GM21737 (cell line): Measurements from ENCODE around the gene HNRNPA2B1.
A peak's percentile ranks its signal among the peaks of the same experiment; 100 is the strongest.

Experiments used
- ATAC-seq: cut with Tn5 transposase; IDR thresholded peaks from one replicate; pipeline ENCODE4 v1.9.1; 2021; ENCODE audit warnings: mild to moderate bottlenecking, moderate library complexity; ENCODE audit not compliant: unreplicated experiment

Gene HNRNPA2B1

GRCh38 chr7:26200444-26201246 is at the start of gene HNRNPA2B1:
TSS of gene HNRNPA2B1 (minus strand) at chr7:26200746. CDS start at chr7:26200577, 169 bp downstream.
- peak; percentile 55 for ATAC-seq

DNA sequence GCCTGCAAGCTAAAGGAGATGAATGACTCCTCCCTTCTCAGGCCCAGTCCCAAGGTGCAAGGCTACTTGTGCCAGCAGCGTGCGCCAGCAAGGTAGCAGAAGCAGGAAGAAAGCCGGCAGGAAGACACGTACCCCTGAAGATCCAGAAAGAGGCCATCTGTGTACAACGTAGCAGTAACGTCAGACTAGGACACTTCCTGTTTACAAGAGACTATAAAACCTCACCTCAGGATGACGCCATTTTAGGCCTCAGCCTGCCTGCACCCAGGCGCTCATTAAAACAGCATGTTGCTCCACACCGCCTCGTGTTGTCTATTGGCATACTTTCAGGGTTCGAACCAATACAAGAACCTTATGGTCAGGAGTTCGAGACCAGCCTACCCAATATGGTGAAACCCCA is 49.7 kb upstream of the HNRNPA2B1 start:
- no peak for ATAC-seq

GRCh38 chr7:26245150-26245549 is 44.6 kb upstream of the HNRNPA2B1 start:
- ATAC-seq: no peak

GRCh38 chr7:26238032-26238431 is 37.5 kb upstream of the HNRNPA2B1 start:
- no peak for ATAC-seq

DNA sequence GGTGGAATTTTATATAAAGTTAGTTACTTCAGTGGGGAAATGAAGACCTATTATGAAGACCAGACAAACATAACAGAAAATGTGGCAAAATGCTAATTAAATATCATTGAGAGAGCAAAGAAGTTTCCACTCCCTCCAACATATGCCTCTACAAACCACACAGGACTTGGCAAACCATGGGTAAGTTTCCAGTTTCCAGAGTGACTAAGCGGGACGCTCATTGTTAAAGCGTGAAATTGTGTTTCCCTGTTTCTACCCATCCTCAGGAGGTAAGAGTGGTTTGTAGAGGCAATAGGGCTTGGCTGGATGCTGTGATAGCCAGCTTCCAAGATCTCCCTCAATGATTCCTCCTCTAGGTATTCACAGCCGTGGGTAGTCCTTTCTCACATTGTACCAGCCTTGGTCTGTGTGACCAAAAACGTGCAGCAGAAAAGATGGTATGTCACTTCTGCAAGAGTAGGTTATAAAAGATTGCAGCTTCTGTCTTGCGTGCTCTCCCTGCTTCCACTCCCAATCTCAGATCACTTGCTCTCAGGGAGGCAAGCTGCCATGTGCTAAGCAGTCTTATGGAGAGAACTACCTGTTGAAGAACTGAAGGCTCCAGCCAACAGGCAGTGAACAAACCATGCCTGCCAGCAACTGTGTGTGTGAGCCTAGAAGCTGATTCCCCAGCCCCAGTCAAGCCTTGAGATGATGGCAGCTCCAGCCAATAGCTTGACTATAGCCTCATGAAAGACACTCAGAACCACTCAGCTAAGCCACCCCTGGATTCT is 36.7 kb upstream of the HNRNPA2B1 start:
- ATAC-seq: no peak

DNA sequence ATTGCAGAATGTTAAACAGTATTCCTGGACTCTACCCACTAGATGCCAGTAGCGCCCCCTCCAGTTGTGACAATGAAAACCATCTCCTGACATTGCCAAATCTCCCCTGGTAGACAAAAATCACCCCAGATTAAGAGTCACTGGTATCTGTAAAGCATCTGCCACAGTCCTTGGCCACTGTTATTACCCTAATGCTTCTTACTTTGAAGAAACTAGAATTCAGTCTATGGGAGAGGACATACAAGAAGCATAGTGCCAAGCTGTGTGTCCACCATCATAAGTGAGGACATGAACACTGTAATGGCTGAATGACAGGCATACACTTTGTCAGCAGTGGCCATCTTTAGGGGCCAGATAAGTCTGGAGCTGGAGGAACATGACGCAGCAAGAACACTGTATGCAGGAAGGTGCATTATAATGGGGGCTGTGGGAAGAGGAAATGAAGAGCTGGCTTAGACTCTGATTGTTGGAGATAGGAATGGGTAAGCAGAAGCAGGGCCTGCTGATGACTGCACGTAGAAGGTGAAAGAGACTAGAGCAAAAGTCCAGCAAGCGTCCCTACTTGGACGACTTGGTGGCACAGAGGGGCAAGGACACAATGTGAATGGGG is 33.5 kb upstream of the HNRNPA2B1 start:
- no peak for ATAC-seq

DNA sequence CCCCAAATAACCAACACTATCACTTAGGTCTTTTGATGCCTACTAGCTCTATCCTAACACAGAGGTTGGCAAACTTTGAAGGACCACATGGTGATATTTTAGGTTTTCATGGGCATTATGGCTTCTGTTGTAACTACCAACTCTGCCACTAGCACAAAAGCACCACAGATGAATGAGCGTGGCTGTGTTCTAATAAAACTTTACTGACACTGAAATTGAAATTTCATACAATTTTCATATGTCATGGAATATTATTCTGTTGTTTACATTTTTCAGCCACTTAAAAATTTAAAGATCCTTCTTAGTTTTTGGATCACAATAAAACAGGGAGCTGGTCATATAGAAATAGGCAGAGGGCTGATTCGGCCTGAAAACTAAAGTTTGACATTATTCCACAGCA is 27.4 kb upstream of the HNRNPA2B1 start:
- no peak for ATAC-seq

DNA sequence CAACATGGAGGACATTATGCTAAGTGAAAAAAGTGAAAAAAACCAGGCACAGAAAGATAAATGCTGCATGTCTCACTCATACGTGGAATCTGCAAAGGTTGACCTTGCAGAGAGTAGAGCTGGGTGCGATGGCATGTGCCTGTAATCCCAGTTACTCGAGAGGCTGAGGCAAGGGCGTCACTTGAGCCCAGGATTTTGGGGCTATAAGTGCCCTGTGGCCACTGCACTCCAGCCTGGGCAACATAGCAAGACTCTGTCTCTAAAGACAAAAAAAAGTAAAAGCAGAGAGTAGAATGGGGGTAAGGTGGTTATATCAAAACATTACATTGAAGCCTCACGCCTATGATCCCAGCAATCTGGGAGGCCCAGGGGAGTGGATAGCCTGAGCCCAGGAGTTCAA is 23.8 kb upstream of the HNRNPA2B1 start:
- no peak for ATAC-seq

GRCh38 chr7:26216049-26216448 is 15.5 kb upstream of the HNRNPA2B1 start:
- ATAC-seq: no peak

GRCh38 chr7:26213807-26214515 is 13.4 kb upstream of the HNRNPA2B1 start:
- no peak for ATAC-seq

DNA sequence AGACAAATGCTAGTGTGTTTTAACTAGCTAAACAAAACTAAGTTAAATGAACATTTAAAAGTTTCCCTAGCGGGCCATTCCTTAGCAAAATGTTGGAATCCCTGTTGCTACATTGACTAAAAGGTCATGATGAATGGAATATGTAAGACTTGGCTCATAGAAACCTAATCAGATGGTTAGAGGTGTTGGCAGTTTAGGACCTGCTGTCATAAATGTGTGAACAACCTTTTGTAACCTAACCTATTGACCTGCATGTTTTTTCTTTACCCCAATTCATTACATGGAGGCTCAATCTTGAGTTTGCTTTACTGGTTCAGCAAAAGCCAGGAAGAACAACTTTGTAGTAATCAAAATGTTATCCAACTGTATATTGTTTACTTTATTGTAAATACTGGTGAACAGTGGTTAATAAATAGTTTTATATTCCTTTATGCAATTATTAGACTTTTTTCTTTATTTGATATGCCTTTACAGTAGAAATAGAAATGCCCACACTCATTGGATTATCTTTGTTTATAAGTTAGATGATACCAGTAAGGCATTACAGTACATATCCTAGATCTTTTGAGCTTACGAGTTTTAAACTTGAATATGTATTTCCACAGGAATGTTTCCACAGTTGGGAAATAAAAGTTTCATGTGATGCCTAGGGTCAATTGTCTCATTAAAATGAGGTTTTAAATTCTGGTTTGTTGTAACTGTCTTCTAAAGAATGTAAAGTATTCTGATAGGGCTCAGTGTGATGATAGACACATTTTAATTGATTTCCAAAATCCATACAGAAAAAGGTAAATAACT is 12.6 kb upstream of the HNRNPA2B1 start:
- no peak for ATAC-seq

DNA sequence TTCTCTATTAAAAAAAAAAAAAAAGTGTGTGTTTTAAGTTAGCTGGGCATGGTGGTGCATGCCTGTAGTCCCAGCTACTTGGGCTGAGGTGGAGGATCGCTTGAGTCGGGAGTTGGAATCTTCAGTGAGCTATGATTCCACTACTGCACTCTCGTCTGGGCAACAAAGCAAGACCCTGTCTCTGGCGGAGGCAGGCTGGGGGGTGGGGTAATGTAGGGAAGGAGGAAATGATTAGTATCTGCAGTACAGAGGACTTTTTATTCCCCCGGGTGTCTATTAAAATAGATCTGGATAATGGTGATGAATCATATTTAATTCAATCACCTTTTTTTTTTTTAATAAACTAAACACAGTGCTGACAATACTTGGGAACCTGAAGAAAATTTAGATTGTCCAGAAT is 7.5 kb upstream of the HNRNPA2B1 start:
- no peak for ATAC-seq

DNA sequence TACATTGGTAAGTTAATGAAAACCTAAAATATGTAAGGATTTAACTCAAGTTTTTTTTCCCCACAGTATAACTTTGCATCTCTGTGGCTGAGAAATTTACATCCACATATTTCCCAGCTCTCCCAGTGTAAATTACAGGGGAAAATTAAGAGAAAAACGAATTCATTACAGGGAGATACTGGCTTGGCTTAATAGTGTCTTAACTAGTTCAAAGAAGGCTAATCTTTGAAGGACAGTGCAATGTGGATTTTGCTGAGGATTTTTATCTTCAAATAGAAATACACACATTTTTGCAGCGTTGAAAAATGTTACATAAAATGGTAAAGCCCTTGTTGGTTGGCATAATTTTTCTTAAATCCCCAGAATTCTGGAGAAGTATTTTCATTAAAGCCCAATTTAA is 2.5 kb upstream of the HNRNPA2B1 start:
- ATAC-seq: no peak

- ATAC-seq: peak; percentile 8
Observed at GRCh38 chr7:26202019-26202990, 1.8 kb upstream of the HNRNPA2B1 start.

DNA sequence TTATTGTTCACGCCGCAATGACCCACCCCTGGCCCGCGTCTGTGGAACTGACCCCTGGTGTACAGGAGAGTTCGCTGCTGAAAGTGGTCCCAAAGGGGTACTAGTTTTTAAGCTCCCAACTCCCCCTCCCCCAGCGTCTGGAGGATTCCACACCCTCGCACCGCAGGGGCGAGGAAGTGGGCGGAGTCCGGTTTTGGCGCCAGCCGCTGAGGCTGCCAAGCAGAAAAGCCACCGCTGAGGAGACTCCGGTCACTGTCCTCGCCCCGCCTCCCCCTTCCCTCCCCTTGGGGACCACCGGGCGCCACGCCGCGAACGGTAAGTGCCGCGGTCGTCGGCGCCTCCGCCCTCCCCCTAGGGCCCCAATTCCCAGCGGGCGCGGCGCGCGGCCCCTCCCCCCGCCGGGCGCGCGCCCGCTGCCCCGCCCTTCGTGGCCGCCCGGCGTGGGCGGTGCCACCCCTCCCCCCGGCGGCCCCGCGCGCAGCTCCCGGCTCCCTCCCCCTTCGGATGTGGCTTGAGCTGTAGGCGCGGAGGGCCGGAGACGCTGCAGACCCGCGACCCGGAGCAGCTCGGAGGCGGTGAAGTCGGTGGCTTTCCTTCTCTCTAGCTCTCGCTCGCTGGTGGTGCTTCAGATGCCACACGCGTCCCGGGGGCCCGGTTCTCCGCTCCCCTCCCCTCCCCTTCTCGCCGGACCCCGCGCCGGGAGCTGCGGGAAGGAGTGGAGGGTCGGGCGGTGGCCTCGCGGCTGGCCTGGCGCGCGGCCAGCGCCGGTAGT is 887 bp upstream of the HNRNPA2B1 start, which contains the start of gene CBX3:
TSS of gene CBX3 (plus strand) at position 499 of the 772 bp plus-strand sequence. CDS start 1,254 bp downstream, outside the sequence.
- ATAC-seq: peak; percentile 45

- peak; percentile 5 for ATAC-seq
Observed at GRCh38 chr7:26200038-26200443, 505 bp downstream of the HNRNPA2B1 start.

GRCh38 chr7:26199301-26200037 is 1.1 kb downstream of the HNRNPA2B1 start:
- no peak for ATAC-seq

DNA sequence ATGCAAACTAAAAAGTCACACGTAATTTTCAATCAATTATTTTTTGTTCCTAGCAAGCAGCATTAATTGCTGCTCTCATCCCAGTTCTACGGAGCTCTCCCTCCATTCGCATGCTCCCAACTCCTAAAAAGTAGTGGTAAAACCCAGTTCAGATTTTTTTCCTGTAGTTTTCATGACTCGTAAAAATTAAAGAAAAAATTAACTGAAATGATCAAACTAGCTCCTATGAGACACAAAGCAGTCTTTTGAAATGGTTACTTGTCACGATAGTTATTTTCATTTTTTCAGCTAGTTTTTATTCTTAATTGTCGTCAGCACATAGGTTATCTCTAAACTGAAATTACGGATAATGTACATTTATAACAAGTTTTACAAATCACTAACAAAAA is 1.8 kb downstream of the HNRNPA2B1 start:
- ATAC-seq: no peak
